ENCODE data around the gene OGT.

OGT gene

DNA sequence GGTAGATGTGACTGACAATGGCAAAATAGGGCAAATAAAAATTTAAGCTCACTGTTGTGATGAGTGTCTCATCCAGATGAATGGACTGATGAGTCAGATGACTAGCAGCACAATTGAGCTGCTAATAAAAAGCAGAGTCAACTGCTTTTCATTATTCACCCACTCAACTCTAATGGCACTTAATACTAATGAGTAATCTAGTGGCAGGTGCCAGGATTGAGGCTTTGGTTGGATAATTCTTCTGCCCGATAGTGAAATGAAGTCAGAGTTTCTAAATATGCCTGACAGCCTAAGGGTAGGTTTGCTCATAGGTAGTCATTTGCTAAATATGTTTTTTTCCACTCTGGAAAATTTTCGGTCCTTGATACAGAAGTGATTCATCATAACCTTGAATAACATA is 10.4 kb downstream of the OGT start:
- Histone ChIP-seq H3K27ac (ENCODE audit: low read depth, low read length) (no peak overlapping the region), H3K27me3 (ENCODE audit: control insufficient read depth, low read length) (no peaks in the 10 kb centered on the region), H4K20me1 (ENCODE audit: control insufficient read depth, insufficient read depth, low read depth, low read length) (peaks cover 18% of the 10 kb centered on the region), H3K4me3 (ENCODE audit: low read length) (no peak overlapping the region), H3K4me2 (ENCODE audit: low read length) (no peak overlapping the region), H3K36me3 (ENCODE audit: control insufficient read depth, low read length) (peaks cover 87% of the 10 kb centered on the region), H3K9me3 (ENCODE audit: control insufficient read depth, insufficient read depth, low read length) (no peaks in the 10 kb centered on the region), H3K79me2 (ENCODE audit: control insufficient read depth, low read length) (peaks cover 89% of the 10 kb centered on the region), H3K4me1 (ENCODE audit: control insufficient read depth, low read length) (peaks cover 42% of the 10 kb centered on the region), H3F3A (ENCODE audit: control insufficient read depth, insufficient read depth) (peaks cover 10% of the 10 kb centered on the region; the same call in 1 of the 2 replicates), H3K9me2 (replicated peaks; ENCODE audit: control insufficient read depth, low read length) (no peaks in the 10 kb centered on the region)
- no peak for TF ChIP-seq EZH2phosphoT487 (IDR thresholded peaks at IDR 0.05; ENCODE audit: borderline replicate concordance, low read length)
- TF ChIP-seq, protein P1, sequence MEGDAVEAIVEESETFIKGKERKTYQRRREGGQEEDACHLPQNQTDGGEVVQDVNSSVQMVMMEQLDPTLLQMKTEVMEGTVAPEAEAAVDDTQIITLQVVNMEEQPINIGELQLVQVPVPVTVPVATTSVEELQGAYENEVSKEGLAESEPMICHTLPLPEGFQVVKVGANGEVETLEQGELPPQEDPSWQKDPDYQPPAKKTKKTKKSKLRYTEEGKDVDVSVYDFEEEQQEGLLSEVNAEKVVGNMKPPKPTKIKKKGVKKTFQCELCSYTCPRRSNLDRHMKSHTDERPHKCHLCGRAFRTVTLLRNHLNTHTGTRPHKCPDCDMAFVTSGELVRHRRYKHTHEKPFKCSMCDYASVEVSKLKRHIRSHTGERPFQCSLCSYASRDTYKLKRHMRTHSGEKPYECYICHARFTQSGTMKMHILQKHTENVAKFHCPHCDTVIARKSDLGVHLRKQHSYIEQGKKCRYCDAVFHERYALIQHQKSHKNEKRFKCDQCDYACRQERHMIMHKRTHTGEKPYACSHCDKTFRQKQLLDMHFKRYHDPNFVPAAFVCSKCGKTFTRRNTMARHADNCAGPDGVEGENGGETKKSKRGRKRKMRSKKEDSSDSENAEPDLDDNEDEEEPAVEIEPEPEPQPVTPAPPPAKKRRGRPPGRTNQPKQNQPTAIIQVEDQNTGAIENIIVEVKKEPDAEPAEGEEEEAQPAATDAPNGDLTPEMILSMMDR (IDR thresholded peaks at IDR 0.05; ENCODE audit: low read depth, low read length, poor library complexity, severe bottlenecking), result no peak

DNA sequence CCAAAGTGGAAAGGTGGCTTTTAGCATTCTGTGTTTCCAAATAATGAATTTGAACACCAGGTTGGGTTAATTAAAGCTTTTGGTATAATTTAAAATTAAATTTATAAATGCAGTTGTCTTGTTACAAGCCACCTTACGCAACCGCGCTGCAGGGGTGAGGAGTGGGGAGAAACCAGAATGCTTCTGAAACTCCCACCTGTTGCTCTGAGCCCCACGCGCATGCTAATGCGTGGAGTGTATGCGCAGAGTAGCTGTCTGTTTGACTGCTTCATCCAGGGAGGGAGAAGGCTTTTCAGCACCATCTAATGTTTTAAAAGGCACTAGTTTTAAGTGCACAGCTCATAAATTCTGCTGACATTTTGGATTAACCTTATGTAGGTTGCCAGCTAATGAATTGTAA is 12.5 kb downstream of the OGT start:
- Histone ChIP-seq H3K36me3 (ENCODE audit: control insufficient read depth, low read length) (peaks cover 80% of the 10 kb centered on the region), H3K27me3 (ENCODE audit: control insufficient read depth, low read length) (no peaks in the 10 kb centered on the region), H3K4me3 (ENCODE audit: low read length) (no peak overlapping the region), H3K4me1 (ENCODE audit: control insufficient read depth, low read length) (peaks cover 22% of the 10 kb centered on the region), H3F3A (ENCODE audit: control insufficient read depth, insufficient read depth) (peaks cover 5% of the 10 kb centered on the region; the same call in 1 of the 2 replicates), H3K79me2 (ENCODE audit: control insufficient read depth, low read length) (peaks cover 75% of the 10 kb centered on the region), H3K4me2 (ENCODE audit: low read length) (no peak overlapping the region), H3K27ac (ENCODE audit: low read depth, low read length) (no peak overlapping the region), H3K9me2 (replicated peaks; ENCODE audit: control insufficient read depth, low read length) (no peaks in the 10 kb centered on the region), H3K9me3 (ENCODE audit: control insufficient read depth, insufficient read depth, low read length) (no peaks in the 10 kb centered on the region), H4K20me1 (ENCODE audit: control insufficient read depth, insufficient read depth, low read depth, low read length) (peaks cover 13% of the 10 kb centered on the region)
- TF ChIP-seq, protein P1 (IDR thresholded peaks at IDR 0.05; ENCODE audit: low read depth, low read length, poor library complexity, severe bottlenecking), result no peak
- TF ChIP-seq EZH2phosphoT487 (IDR thresholded peaks at IDR 0.05; ENCODE audit: borderline replicate concordance, low read length), result no peak

DNA sequence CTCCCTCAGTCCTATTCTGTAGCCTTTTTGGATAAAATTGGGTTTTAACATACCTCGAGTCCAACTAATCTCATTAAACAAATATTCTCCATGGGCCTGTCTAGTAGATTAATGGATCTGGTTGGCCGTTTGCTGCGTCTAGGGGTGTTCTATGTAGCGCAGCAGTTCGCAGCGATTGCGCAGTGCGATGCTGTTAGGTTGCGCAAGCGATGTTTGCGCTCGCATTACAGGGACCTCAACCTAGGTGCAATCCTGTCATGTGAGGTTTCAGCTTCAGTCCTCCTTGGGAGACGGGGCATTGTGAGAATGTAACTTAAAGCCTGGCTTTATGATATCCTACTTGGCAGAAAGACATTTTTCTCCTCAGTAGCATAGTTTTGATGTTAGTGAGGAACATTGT is 14.0 kb downstream of the OGT start:
- Histone ChIP-seq H3K4me1 (ENCODE audit: control insufficient read depth, low read length) (peaks cover 6% of the 10 kb centered on the region), H4K20me1 (ENCODE audit: control insufficient read depth, insufficient read depth, low read depth, low read length) (peaks cover 7% of the 10 kb centered on the region), H3K4me2 (ENCODE audit: low read length) (no peak overlapping the region), H3K36me3 (ENCODE audit: control insufficient read depth, low read length) (peaks cover 77% of the 10 kb centered on the region), H3K4me3 (ENCODE audit: low read length) (no peak overlapping the region), H3K79me2 (ENCODE audit: control insufficient read depth, low read length) (peaks cover 61% of the 10 kb centered on the region), H3F3A (ENCODE audit: control insufficient read depth, insufficient read depth) (no peaks in the 10 kb centered on the region), H3K27ac (ENCODE audit: low read depth, low read length) (no peak overlapping the region), H3K27me3 (ENCODE audit: control insufficient read depth, low read length) (no peaks in the 10 kb centered on the region), H3K9me2 (replicated peaks; ENCODE audit: control insufficient read depth, low read length) (no peaks in the 10 kb centered on the region), H3K9me3 (ENCODE audit: control insufficient read depth, insufficient read depth, low read length) (no peaks in the 10 kb centered on the region)
- TF ChIP-seq, protein P1 (IDR thresholded peaks at IDR 0.05; ENCODE audit: low read depth, low read length, poor library complexity, severe bottlenecking), result no peak
- no peak for TF ChIP-seq EZH2phosphoT487 (IDR thresholded peaks at IDR 0.05; ENCODE audit: borderline replicate concordance, low read length)

All from DOHH2 (cell line).